Head of caudate nucleus (tissue), 42 donors: ENCODE data around the gene LAPTM5.
"Not testable (repeated sequence)": the region's sequence is repeated elsewhere in the genome, so short reads cannot be mapped to it uniquely, and the experiment has no call there.

Source experiments
- DNase-seq, 42 donors: peaks; one replicate each; pipeline versions ENCODE4 v3.0.0 to v3.0.0-alpha.2; 2020 to 2021; ENCODE audit warnings: mixed read lengths in 7 of 42
- intact Hi-C: fragments of 100-400 bp; cut with DNase I; formaldehyde crosslinking; loops from one replicate; pipeline ENCODE4 v1.15.0; 2022

Gene LAPTM5

GRCh38 chr1:30696831-30697230 lies 60.7 kb downstream of the LAPTM5 start:
- DNase-seq: peak in 2 of 42 donors; percentile 8 to 9

DNA sequence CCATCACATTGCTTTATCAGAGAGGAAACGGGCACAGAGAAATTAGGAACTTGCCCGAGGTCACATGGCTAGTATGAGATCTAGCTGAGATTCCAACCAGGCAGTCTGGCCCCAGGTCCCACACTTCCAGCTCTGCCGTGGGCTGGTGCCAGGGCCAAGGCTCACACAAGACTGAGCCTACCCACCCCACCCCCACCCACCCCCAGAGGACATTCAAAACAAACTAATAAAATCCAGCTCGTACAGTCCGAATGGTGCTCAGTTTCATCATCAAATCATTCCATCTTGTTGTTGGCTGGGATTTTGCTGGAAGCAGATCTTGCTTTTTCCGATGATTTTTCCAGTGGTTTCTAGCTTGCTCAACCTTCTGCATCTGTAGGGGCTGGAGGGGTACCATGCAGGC lies 62.1 kb downstream of the LAPTM5 start:
- DNase-seq: no peak

More at GRCh38 chr1:30696831-30697230, 60.7 kb downstream of the LAPTM5 start:
- intact Hi-C loops: no loop called here

DNA sequence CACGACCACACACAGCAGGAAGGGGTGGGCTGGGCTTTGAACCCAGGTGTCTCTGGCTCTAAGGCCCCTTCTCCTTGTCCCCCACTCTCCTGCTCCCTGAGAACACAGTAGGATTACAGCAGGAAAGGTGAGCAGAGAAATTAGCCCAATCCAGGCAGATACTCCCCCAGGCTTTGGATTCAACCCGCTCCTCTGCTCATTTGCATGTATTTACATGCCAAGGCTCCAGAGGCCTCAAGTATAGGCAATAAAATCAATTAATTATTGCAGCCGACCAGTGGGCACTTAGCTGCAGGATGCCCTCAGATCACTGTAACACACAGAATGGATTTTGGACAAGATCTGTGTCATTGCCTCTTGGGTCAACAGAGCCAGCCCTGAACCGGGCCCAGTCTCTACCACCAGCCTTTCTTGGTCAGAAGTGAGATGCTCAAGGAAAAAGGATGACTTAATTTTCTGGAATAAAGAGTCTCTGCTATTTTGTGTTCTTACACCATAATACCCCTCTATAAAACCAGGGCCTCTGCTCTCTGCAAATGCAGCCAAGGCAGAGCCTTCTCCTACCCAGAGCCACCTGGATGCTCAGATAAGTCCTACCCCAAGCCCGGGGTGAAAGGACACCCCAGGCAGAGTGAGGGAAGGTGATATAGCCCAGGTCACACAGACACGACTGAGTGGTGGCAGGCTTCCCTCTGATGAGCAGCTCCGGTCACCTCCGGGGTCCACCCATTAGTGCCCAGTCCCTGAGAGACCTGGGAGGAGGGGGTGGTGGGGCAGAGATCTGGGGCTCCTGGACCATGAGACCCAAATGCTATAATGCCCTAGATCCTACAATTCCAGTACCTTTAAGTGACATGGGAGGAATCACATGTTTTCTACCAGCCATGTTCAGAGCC lies 63.0 kb downstream of the LAPTM5 start:
- intact Hi-C loops: no loop called here
- peak in 2 of 42 donors; percentile 14 to 29 for DNase-seq

More for the DNA sequence above, 62.1 kb downstream of the LAPTM5 start:
- intact Hi-C loops: no loop called here

- no peak for DNase-seq
- intact Hi-C loops: no loop called here
Measured at GRCh38 chr1:30693822-30694221, 63.8 kb downstream of the LAPTM5 start.

- peak in 1 of 42 donors; percentile 7 for DNase-seq
- intact Hi-C loops: no loop called here
Measured at GRCh38 chr1:30693366-30693765, 64.2 kb downstream of the LAPTM5 start.

DNA sequence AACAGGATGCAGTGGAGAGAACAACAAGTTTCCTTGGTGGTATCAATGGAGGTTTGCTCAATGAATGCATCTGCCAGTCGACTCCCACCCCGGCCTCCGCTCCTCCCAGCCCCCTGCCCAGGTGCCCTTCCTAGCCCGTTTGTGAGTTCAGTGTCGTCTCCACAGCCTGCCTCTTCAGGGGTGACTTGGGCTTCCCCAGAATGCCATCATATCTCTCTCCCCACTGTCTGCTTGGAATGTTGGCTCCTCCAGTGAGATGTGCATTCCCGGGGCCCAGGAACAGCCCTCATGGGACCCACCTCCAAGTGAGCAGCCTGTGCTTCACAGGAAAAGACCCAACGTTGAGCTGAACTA lies 64.6 kb downstream of the LAPTM5 start:
- DNase-seq: no peak
- intact Hi-C loops: no loop called here

DNA sequence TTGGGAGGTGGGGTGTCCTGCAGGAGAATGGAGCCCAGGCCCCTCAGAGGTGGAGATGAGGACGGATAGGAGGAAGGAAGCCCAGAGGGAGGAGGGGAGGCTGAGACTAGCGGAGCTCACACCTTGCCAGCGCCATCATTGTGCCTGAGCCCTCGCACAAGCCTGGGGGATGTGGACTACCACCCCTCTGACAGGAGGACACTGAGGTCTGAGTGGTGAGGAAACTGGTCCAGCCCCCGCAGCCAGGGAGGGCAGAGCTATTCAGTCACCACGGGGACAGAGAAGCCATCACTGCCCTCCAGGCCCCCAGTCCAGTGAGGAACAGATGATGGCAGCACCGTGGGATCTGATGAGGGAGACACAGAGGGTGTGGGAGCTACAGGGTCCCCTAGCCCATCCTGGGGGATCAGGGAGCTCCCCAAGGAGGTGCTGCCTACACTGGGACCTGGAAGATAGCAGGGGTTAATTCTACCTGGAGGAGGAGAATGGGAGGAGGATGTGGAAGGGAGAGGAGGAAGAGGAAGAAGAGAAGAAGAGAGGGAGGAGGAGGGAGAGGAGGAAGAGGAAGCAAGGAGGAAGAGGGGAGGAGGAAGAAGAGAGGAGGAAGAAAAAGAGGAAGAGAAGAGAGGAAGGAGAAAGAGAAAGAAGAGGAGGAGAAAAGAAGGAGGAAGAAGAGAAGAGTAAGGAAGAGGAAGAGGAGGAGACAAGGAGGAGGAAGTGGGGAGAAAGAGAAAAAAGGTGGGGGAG lies 65.2 kb downstream of the LAPTM5 start:
- DNase-seq: peak in 2 of 42 donors; percentile 4 to 18
- intact Hi-C loops: no loop called here

DNA sequence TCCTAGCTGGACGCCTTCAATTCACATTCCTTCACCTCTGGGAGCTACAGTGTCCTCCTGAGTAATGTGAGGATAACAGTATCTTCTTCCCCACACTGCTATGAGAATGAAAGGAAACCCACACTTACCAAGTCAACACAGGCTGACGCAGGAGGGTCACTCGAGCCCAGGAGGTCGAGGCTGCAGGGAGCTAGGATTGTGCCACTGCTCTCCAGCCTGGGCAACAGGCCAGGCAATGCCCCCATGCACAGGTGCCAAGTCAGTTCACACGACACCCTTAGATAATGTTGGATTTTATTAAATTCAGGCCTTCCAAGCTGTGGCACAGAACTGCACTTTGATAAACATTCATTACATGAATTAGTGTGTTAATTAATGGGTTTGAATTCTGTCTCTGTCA lies 66.1 kb downstream of the LAPTM5 start:
- peak in 1 of 42 donors; percentile 26 for DNase-seq

DNA sequence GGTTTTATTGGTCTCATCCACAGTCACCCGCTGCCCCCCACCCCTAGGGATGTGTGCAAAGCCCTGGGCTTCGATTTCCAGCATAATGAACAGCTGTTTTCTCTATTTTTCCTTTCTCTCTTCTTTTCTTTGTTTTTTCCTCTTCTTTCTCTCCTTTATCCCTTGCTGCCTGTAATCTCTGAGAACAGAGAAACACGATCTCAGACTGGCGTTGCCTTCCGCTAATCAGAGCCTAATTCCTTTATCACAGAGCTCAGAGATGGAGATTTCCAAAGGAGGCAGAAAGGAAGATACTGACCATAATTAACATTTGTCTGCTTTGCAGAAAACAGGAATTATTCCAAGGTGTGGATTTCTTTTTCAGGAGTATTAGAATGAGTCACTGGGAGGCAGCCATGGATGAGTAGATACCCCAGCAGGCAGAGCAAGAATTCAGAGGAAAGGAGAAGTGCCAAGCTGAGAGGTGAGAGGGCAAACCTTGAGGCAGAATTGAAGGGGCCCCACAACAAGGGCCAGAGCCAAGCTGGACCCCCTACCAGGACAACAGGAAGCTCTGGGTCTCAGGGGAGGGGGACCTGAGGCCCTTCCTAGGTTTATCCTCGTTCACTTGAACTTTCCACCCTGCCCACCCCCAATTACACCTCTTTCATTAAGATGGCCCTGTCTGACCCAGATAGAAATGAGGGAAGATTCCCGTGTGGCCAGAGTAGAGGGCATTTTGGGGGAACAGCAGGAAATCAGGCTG lies 67.5 kb downstream of the LAPTM5 start:
- peak in 2 of 42 donors; percentile 20 to 29 for DNase-seq
- intact Hi-C loops: no loop called here

More for the DNA sequence above, 66.1 kb downstream of the LAPTM5 start:
- intact Hi-C loops: no loop called here

DNA sequence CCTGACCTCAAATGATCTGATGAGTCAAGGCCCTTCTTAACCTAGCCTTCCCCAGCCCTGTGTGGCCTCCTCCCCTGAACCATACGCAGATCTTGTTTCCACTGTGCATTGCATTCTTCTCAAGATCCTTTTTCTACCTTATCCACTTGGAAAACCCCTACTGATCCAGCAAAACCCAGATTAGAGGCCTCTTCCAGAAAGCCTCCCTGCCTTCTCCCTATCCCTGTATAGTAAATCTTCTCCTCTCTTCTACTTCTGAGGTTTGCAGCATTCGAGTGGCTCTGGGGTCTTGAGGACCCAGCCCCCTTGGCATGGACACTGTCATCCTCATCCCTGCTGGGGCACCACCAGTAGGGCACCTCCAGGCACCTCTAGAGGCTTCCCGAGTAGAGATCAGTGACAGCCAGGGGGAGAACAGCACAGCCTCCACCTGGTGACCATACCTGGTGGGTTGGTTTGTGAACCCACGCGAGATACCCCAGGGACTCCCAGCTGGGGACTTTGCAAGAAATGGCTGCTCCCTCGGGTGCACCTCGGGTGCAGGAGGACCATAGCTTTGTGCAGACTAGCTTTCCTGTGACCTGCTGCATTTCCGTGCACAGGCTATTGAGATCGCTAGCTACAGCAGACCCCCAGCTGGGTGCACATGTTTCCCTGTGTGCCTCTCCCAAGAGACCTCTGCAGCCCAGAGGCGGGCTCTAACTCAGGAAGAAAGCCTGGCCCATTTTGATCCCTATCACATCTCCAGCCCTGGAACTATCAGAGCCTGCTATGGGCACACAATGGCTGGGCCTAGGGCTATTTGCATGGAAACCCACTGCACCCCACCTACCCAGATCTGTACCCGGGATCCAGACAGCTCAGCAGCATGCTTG lies 68.4 kb downstream of the LAPTM5 start:
- DNase-seq: peak in 2 of 42 donors; percentile 19 to 25
- intact Hi-C loops: no loop called here

DNA sequence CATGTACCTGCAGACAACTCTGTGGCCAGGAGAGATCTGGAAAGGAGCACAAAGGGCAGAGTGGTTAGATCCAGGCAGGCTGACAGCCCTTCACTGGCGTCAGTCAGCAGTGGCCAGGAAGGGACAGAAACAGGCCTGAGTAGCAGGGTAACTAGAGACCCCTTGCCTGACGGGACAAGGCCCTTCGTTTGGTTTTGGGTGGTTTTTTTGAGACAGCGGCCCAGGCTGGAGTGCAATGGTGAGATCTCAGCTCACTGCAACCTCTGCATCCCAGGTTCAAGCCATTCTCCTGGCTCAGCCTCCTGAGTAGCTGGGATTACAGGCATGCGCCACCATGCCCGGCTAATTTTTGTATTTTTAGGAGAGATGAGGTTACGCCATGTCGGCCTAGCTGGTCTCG lies 69.1 kb downstream of the LAPTM5 start:
- intact Hi-C loops: not testable (repeated sequence)
- peak in 2 of 42 donors; percentile 11 to 31 for DNase-seq

GRCh38 chr1:30687886-30688285 lies 69.7 kb downstream of the LAPTM5 start:
- intact Hi-C loops: no loop called here

DNA sequence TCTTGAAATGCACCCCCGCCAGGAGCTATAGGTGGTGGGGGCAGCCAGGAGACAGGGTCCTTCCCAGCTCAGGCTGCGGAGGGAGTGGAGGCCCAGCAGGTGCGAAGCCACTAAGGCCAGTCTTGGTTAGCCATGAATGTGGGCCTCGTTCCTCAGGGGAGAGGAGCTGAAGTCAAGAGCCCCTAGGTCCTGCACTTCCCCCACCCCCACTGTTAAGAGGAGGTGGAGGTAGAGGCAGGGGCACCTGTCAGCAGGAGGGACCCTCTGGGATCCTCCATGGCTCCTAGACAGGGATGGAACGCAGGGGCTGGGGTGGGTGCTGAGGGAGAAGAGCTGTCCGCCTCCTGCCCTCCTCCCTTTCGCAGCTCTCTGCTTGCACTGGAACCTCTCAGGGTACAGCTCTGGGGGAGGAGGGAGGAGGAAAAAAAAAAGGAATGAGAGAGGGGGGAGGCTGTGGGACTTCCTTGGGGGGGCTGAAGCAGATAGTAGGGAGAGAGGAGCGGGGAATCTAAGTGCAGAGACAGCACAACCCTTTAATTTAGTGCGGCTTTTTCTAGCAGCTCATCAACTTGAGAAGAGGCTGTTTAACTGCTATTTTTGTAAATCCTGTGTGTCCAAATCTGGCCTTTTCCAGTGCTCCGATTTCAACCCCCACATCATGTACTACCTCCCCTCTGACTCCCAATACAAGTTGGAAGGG lies 71.2 kb downstream of the LAPTM5 start:
- intact Hi-C loops: no loop called here
- DNase-seq: peak in 2 of 42 donors; percentile 12 to 29

More at GRCh38 chr1:30687886-30688285, 69.7 kb downstream of the LAPTM5 start:
- no peak for DNase-seq

DNA sequence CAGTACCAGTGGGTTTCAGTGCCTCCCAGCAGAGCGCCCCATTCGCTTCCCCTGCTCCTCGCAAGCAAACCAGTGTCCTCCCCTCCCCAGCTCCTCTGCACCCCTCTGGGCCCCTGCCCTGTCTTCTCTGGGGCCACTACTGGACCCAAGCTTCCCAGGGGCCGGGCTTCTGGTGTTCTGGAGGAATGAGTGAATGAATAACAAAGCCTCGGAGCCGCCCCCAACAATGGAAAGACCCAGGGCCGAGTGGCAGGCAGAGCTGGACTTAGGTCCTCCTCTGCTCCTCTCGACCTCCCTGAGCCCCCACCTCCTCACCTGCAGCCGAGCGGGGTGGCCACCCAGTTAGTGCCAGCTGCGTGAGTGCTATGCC lies 71.8 kb downstream of the LAPTM5 start:
- DNase-seq: peak in 2 of 42 donors; percentile 21 to 26
- intact Hi-C loops: no loop called here

DNA sequence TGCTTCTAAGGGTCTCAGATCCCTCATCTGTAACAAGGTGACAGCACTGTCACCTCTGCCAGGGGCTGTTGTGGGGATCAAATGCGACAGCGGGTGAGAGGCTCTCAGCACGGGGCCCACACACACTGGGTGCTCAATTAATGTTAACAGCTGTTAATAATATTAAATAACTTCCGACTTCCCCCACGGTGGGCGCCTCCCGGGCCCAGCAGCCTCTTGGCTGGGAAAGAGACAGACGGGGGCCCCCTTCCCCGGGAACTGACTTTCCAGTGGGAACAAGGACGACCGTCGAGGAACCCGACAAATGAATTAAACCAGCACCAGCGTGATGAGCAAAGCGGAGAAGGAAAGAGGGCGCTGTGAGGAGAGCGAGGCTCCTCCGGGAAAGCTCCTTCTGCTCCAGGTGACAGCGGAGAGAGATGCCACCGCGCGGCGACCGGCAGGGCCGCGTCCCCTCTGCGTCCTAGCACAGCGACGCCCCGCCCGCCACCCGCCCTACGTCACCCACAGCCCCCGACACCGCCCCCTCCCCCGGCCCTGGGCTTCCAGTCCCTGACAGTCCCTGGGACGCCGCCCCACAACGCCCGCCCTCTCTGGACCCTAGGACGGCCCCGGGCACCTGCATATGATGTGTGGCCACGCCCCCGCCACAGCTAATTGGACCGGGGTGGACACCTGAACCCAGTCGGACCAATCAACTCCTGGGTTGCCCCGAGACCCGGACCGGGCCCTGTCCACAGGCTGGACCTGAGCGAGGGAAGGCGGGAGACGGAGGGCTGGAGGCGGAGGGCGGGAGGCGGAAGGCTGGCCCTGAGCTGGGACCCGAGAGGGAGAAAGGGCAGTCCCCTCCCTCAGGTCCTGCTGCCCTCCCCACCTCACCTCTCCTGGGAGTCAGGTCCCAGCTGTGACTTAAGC lies 72.4 kb downstream of the LAPTM5 start:
- intact Hi-C loops: no loop called here
- DNase-seq: peak in 6 of 42 donors; percentile 11 to 43 (median 30)

- intact Hi-C loops: no loop called here
- DNase-seq: no peak
Measured at GRCh38 chr1:30684259-30684658, 73.3 kb downstream of the LAPTM5 start.

GRCh38 chr1:30683699-30684098 lies 73.9 kb downstream of the LAPTM5 start:
- intact Hi-C loops: no loop called here
- peak in 1 of 42 donors; percentile 9 for DNase-seq
